ENCODE results near the gene RACGAP1.

The RACGAP1 gene

DNA sequence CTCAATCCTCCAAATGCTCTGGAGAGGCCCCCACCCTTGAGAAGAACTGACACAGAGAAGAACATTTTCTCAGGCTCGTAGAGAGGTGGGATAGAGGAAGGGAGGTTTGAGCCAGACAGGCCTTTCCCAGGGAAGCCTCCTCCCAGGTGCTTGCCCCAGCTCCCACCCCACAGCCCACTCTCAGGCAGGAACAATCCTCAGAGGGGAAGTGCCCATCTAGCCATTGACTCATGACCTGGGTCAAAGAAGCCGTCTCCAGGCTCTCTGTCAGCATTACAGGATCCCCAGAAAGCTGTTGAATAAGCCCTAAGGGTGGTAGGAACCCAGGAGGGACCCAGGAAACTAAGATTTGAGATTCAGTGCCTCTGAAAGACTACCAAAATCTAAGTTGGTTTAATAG lies 48.7 kb downstream of the RACGAP1 start:
- no CpG with 5 or more reads among the region's 2 CpGs for WGBS (ENCODE audit: extremely low coverage, insufficient coverage, insufficient read length)
- H3K23ac ChIP-seq (ENCODE audit: low read length): no peak overlapping the region
- no peaks in the 10 kb centered on the region for H3K79me1 ChIP-seq (ENCODE audit: low read length)
- no peak for DNase-seq
- H4K91ac ChIP-seq (ENCODE audit: low read depth, low read length): no peak overlapping the region
- no peak overlapping the region for H4K12ac ChIP-seq (ENCODE audit: low read depth, low read length)
- no peak overlapping the region for H2AK5ac ChIP-seq (ENCODE audit: low read length)
- H2BK120ac ChIP-seq (ENCODE audit: insufficient read depth, low read length, poor library complexity): no peak overlapping the region
- H4K8ac ChIP-seq (ENCODE audit: low read depth, low read length): no peak overlapping the region
- H3K4me2 ChIP-seq (ENCODE audit: low read length): no peak overlapping the region
- no peak overlapping the region for H2BK12ac ChIP-seq (ENCODE audit: low read length)
- no peak overlapping the region for H2BK5ac ChIP-seq (ENCODE audit: low read depth, low read length, poor library complexity)
- H3K4me3 ChIP-seq (ENCODE audit: low read depth, low read length): no peak overlapping the region
- H3K27ac ChIP-seq (ENCODE audit: low read depth, low read length): no peak overlapping the region
- no peaks in the 10 kb centered on the region for H3K9me3 ChIP-seq (ENCODE audit: insufficient read depth, low read depth, low read length)
- H3K4me1 ChIP-seq (ENCODE audit: control insufficient read depth in 1 of 2, insufficient read depth in 2 of 2, low read length in 2 of 2): no peaks in the 10 kb centered on the region
- H3K4ac ChIP-seq (ENCODE audit: low read depth, low read length): no peak overlapping the region
- no peak overlapping the region for H2AFZ ChIP-seq (ENCODE audit: insufficient read depth, low read length, poor library complexity)
- no peak overlapping the region for H3K14ac ChIP-seq (ENCODE audit: low read length)
- no peaks in the 10 kb centered on the region for H3K27me3 ChIP-seq (ENCODE audit: insufficient read depth, low read length)
- H3K9ac ChIP-seq (ENCODE audit: low read length): no peak overlapping the region
- H3K36me3 ChIP-seq (ENCODE audit: control insufficient read depth in 1 of 2, insufficient read depth in 2 of 2, low read length in 2 of 2): no peaks in the 10 kb centered on the region
- no peaks in the 10 kb centered on the region for H3K79me2 ChIP-seq (ENCODE audit: control insufficient read depth, insufficient read depth, low read length, poor library complexity)
- H3K18ac ChIP-seq (ENCODE audit: low read length): no peak overlapping the region

- Histone ChIP-seq H3K27me3 (ENCODE audit: insufficient read depth, low read length) (no peaks in the 10 kb centered on the region), H3K4me2 (ENCODE audit: low read length) (no peak overlapping the region), H3K9me3 (ENCODE audit: insufficient read depth, low read depth, low read length) (peaks cover 2% of the 10 kb centered on the region), H3K36me3 (ENCODE audit: control insufficient read depth in 1 of 2, insufficient read depth in 2 of 2, low read length in 2 of 2) (no peaks in the 10 kb centered on the region), H2AFZ (ENCODE audit: insufficient read depth, low read length, poor library complexity) (no peak overlapping the region), H2BK12ac (ENCODE audit: low read length) (no peak overlapping the region), H4K8ac (ENCODE audit: low read depth, low read length) (no peak overlapping the region), H3K4ac (ENCODE audit: low read depth, low read length) (no peak overlapping the region), H3K23ac (ENCODE audit: low read length) (no peak overlapping the region), H3K4me3 (ENCODE audit: low read depth, low read length) (no peak overlapping the region), H2AK5ac (ENCODE audit: low read length) (no peak overlapping the region), H2BK120ac (ENCODE audit: insufficient read depth, low read length, poor library complexity) (no peak overlapping the region), H3K27ac (ENCODE audit: low read depth, low read length) (no peak overlapping the region), H3K18ac (ENCODE audit: low read length) (no peak overlapping the region), H3K9ac (ENCODE audit: low read length) (no peak overlapping the region), H3K79me1 (ENCODE audit: low read length) (no peaks in the 10 kb centered on the region), H2BK5ac (ENCODE audit: low read depth, low read length, poor library complexity) (no peak overlapping the region), H3K79me2 (ENCODE audit: control insufficient read depth, insufficient read depth, low read length, poor library complexity) (no peaks in the 10 kb centered on the region), H3K4me1 (ENCODE audit: control insufficient read depth in 1 of 2, insufficient read depth in 2 of 2, low read length in 2 of 2) (no peaks in the 10 kb centered on the region), H4K91ac (ENCODE audit: low read depth, low read length) (no peak overlapping the region), H3K14ac (ENCODE audit: low read length) (no peak overlapping the region), H4K12ac (ENCODE audit: low read depth, low read length) (no peak overlapping the region)
- DNase-seq: no peak
- no CpG with 5 or more reads among the region's 17 CpGs for WGBS (ENCODE audit: extremely low coverage, insufficient coverage, insufficient read length)
Measured at GRCh38 chr12:49975318-49975761, 50.0 kb downstream of the RACGAP1 start.

DNA sequence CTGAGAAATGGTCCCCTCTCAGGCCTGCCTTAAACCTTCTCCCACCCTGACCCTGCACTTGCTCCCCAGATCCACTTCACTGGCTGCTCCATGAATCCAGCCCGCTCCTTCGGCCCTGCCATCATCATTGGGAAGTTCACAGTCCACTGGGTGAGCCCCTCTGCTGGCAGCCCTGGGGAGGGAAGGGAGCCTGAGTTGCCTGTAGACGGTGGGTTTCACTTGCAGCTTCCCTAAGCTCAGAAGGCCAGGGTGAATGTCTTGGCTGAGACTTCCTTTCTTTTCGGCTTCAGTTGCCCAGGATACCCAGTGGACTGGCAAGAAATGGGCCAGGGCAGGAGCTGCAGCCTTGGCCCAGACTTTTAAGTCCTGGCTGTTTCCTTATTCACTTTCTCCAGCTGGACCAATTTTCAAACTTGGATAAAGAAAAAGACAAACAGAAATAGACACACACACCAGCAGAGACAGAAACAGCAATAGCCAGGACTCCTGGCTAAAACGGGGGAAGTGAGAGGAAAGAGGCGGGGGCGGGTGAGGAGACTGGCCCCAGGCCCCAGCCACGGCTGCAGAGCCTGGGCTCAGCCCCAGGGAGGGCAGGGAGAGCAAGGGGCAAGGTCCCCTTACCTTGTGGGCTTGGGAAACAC lies 50.5 kb downstream of the RACGAP1 start:
- Histone ChIP-seq H2BK120ac (ENCODE audit: insufficient read depth, low read length, poor library complexity) (no peak overlapping the region), H3K18ac (ENCODE audit: low read length) (no peak overlapping the region), H3K79me2 (ENCODE audit: control insufficient read depth, insufficient read depth, low read length, poor library complexity) (no peaks in the 10 kb centered on the region), H3K4me3 (ENCODE audit: low read depth, low read length) (no peak overlapping the region), H3K14ac (ENCODE audit: low read length) (no peak overlapping the region), H3K4me2 (ENCODE audit: low read length) (no peak overlapping the region), H3K36me3 (ENCODE audit: control insufficient read depth in 1 of 2, insufficient read depth in 2 of 2, low read length in 2 of 2) (no peaks in the 10 kb centered on the region), H4K12ac (ENCODE audit: low read depth, low read length) (no peak overlapping the region), H3K9ac (ENCODE audit: low read length) (no peak overlapping the region), H4K8ac (ENCODE audit: low read depth, low read length) (no peak overlapping the region), H2BK12ac (ENCODE audit: low read length) (no peak overlapping the region), H3K4me1 (ENCODE audit: control insufficient read depth in 1 of 2, insufficient read depth in 2 of 2, low read length in 2 of 2) (no peaks in the 10 kb centered on the region), H3K27ac (ENCODE audit: low read depth, low read length) (no peak overlapping the region), H3K9me3 (ENCODE audit: insufficient read depth, low read depth, low read length) (peaks cover 2% of the 10 kb centered on the region), H4K91ac (ENCODE audit: low read depth, low read length) (no peak overlapping the region), H3K79me1 (ENCODE audit: low read length) (no peaks in the 10 kb centered on the region), H3K23ac (ENCODE audit: low read length) (no peak overlapping the region), H2AK5ac (ENCODE audit: low read length) (no peak overlapping the region), H3K4ac (ENCODE audit: low read depth, low read length) (no peak overlapping the region), H2AFZ (ENCODE audit: insufficient read depth, low read length, poor library complexity) (no peak overlapping the region), H3K27me3 (ENCODE audit: insufficient read depth, low read length) (no peaks in the 10 kb centered on the region), H2BK5ac (ENCODE audit: low read depth, low read length, poor library complexity) (no peak overlapping the region)
- no CpG with 5 or more reads among the region's 8 CpGs for WGBS (ENCODE audit: extremely low coverage, insufficient coverage, insufficient read length)
- no peak for DNase-seq

DNA sequence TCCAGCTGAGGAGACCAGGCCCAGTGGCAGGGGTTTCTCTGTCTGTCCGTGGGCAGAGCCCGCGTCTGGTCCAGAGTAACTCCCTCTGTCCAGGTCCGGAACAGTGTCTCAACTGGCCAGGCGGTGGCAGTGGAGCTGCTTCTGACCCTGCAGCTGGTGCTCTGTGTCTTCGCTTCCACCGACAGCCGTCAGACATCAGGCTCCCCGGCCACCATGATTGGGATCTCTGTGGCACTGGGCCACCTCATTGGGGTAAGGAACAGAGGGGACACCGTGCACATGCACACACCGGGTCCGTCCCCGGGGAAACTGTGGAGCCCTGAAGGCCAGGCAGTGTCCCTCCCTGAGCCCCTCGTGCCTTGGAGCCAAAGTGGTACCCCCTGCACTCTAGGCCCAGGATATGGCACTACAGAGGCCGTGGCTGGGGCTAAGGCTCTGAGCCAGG lies 51.0 kb downstream of the RACGAP1 start:
- no peak overlapping the region for H2BK5ac ChIP-seq (ENCODE audit: low read depth, low read length, poor library complexity)
- H2AFZ ChIP-seq (ENCODE audit: insufficient read depth, low read length, poor library complexity): no peak overlapping the region
- H3K23ac ChIP-seq (ENCODE audit: low read length): no peak overlapping the region
- H3K4me1 ChIP-seq (ENCODE audit: control insufficient read depth in 1 of 2, insufficient read depth in 2 of 2, low read length in 2 of 2): no peaks in the 10 kb centered on the region
- H3K36me3 ChIP-seq (ENCODE audit: control insufficient read depth in 1 of 2, insufficient read depth in 2 of 2, low read length in 2 of 2): no peaks in the 10 kb centered on the region
- no peak overlapping the region for H3K9ac ChIP-seq (ENCODE audit: low read length)
- no peak overlapping the region for H4K12ac ChIP-seq (ENCODE audit: low read depth, low read length)
- H4K91ac ChIP-seq (ENCODE audit: low read depth, low read length): no peak overlapping the region
- H3K18ac ChIP-seq (ENCODE audit: low read length): no peak overlapping the region
- no peak overlapping the region for H3K4ac ChIP-seq (ENCODE audit: low read depth, low read length)
- DNase-seq: peak; percentile 62 to 76
- H3K27me3 ChIP-seq (ENCODE audit: insufficient read depth, low read length): no peaks in the 10 kb centered on the region
- H2BK12ac ChIP-seq (ENCODE audit: low read length): no peak overlapping the region
- H2BK120ac ChIP-seq (ENCODE audit: insufficient read depth, low read length, poor library complexity): no peak overlapping the region
- H3K79me2 ChIP-seq (ENCODE audit: control insufficient read depth, insufficient read depth, low read length, poor library complexity): no peaks in the 10 kb centered on the region
- WGBS (ENCODE audit: extremely low coverage, insufficient coverage, insufficient read length): no CpG with 5 or more reads among the region's 15 CpGs
- H3K4me3 ChIP-seq (ENCODE audit: low read depth, low read length): no peak overlapping the region
- no peak overlapping the region for H2AK5ac ChIP-seq (ENCODE audit: low read length)
- H3K79me1 ChIP-seq (ENCODE audit: low read length): no peaks in the 10 kb centered on the region
- no peak overlapping the region for H3K14ac ChIP-seq (ENCODE audit: low read length)
- H3K4me2 ChIP-seq (ENCODE audit: low read length): no peak overlapping the region
- no peak overlapping the region for H4K8ac ChIP-seq (ENCODE audit: low read depth, low read length)
- peaks cover 2% of the 10 kb centered on the region for H3K9me3 ChIP-seq (ENCODE audit: insufficient read depth, low read depth, low read length)
- no peak overlapping the region for H3K27ac ChIP-seq (ENCODE audit: low read depth, low read length)

Measured in trophoblast cell (in vitro differentiated cells and primary cell).